BE2C (cell line): ENCODE measurements around the gene PSMA6.
"Not testable (repeated sequence)": the region's sequence is repeated elsewhere in the genome, so short reads cannot be mapped to it uniquely, and the experiment has no call there.

ENCODE experiments used
- DNase-seq: peaks from one replicate; pipeline ENCODE4 v3.0.0-alpha.2; 2020
- H3K27me3 ChIP-seq: fragments of 250-450 bp; sonication (Bioruptor Pico); 2 replicates; pipeline ENCODE4 v1.5.1; 2020; ENCODE audit warnings: mild to moderate bottlenecking
- H3K36me3 ChIP-seq: fragments of 250-450 bp; sonication (Bioruptor Pico); 2 replicates; pipeline ENCODE4 v1.5.1; 2020; ENCODE audit warnings: mild to moderate bottlenecking
- H3K4me1 ChIP-seq: fragments of 250-450 bp; sonication (Bioruptor Pico); 2 replicates; pipeline ENCODE4 v1.5.1; 2020
- H3K4me3 ChIP-seq: 2 replicates; pipeline ENCODE4 v1.5.1; 2011; ENCODE audit warnings: low read depth, low read length
- H3K9me3 ChIP-seq: fragments of 250-450 bp; sonication (Bioruptor Pico); 2 replicates; pipeline ENCODE4 v1.5.1; 2020
- CTCF ChIP-seq: IDR thresholded peaks from 2 replicates; pipeline ENCODE4 v1.5.1; 2012; ENCODE audit warnings: mild to moderate bottlenecking, low read depth, low read length

Gene PSMA6

GRCh38 chr14:35247777-35248475, 44.3 kb upstream of the PSMA6 start:
- no peaks in the 10 kb centered on the region for H3K27me3 ChIP-seq
- no peak for DNase-seq
- no peak for TF ChIP-seq CTCF
- no peaks in the 10 kb centered on the region for H3K36me3 ChIP-seq
- no peak overlapping the region for H3K4me3 ChIP-seq
- no peaks in the 10 kb centered on the region; the same call in 1 of the 2 replicates for H3K9me3 ChIP-seq
- no peaks in the 10 kb centered on the region for H3K4me1 ChIP-seq

GRCh38 chr14:35248476-35248788, 43.8 kb upstream of the PSMA6 start:
- no peaks in the 10 kb centered on the region for H3K4me1 ChIP-seq
- no peak for DNase-seq
- TF ChIP-seq CTCF = no peak
- no peaks in the 10 kb centered on the region; the same call in 1 of the 2 replicates for H3K9me3 ChIP-seq
- no peaks in the 10 kb centered on the region for H3K27me3 ChIP-seq
- H3K36me3 ChIP-seq = no peaks in the 10 kb centered on the region
- no peak overlapping the region for H3K4me3 ChIP-seq

- no peak for TF ChIP-seq CTCF
- no peak for DNase-seq
- Histone ChIP-seq H3K4me3 (no peak overlapping the region), H3K4me1 (no peaks in the 10 kb centered on the region), H3K36me3 (no peaks in the 10 kb centered on the region; the same call in 1 of the 2 replicates), H3K9me3 (no peaks in the 10 kb centered on the region), H3K27me3 (no peaks in the 10 kb centered on the region)
These were observed 41.9 kb upstream of the PSMA6 start for GRCh38 chr14:35250319-35250718.

- TF ChIP-seq CTCF = no peak
- Histone ChIP-seq H3K4me3 (no peak overlapping the region), H3K27me3 (no peaks in the 10 kb centered on the region), H3K36me3 (no peaks in the 10 kb centered on the region; the same call in 1 of the 2 replicates), H3K4me1 (peaks cover 6% of the 10 kb centered on the region), H3K9me3 (no peaks in the 10 kb centered on the region)
- no peak for DNase-seq
These were observed 39.7 kb upstream of the PSMA6 start for GRCh38 chr14:35252451-35252868.

GRCh38 chr14:35253056-35253455, 39.1 kb upstream of the PSMA6 start:
- H3K4me1 ChIP-seq, H3K27me3 ChIP-seq, H3K9me3 ChIP-seq, H3K4me3 ChIP-seq, H3K36me3 ChIP-seq, DNase-seq: not testable (repeated sequence)

- not testable (repeated sequence) for H3K4me1 ChIP-seq, DNase-seq, H3K27me3 ChIP-seq, H3K36me3 ChIP-seq, H3K4me3 ChIP-seq, H3K9me3 ChIP-seq
These were observed 38.1 kb upstream of the PSMA6 start for GRCh38 chr14:35254034-35254622.

GRCh38 chr14:35254736-35255135, 37.4 kb upstream of the PSMA6 start:
- H3K4me3 ChIP-seq = no peak overlapping the region
- no peak for DNase-seq
- H3K27me3 ChIP-seq = no peaks in the 10 kb centered on the region
- peaks cover 10% of the 10 kb centered on the region for H3K4me1 ChIP-seq
- H3K36me3 ChIP-seq = no peaks in the 10 kb centered on the region; the same call in 1 of the 2 replicates
- no peak for TF ChIP-seq CTCF
- no peaks in the 10 kb centered on the region for H3K9me3 ChIP-seq
